Activated naive CD8-positive, alpha-beta T cell treated with anti-CD3 and anti-CD28 coated beads, Interleukin-2, amount 50 U/mL, for 24 hours (primary cell): Measurements from ENCODE around the gene PHACTR3.

Source experiments
- ATAC-seq: fragments of 150-1000 bp; cut with Tn5 transposase; one replicate; pipeline ENCODE4 v1.10.0; 2021
- DNase-seq: peaks from one replicate; pipeline ENCODE4 v3.0.0; 2021
- H3K27ac Mint-ChIP-seq: one replicate; pipeline ENCODE4 v1.8.0; 2021; ENCODE audit warnings: mild to moderate bottlenecking, mixed read lengths
- H3K27me3 Mint-ChIP-seq: one replicate; pipeline ENCODE4 v1.8.0; 2021; ENCODE audit warnings: mixed read lengths
- H3K36me3 Mint-ChIP-seq: one replicate; pipeline ENCODE4 v1.8.0; 2021; ENCODE audit warnings: low read depth, mixed read lengths
- H3K4me1 Mint-ChIP-seq: one replicate; pipeline ENCODE4 v1.8.0; 2021; ENCODE audit warnings: mixed read lengths
- H3K4me3 Mint-ChIP-seq: one replicate; pipeline ENCODE4 v1.8.0; 2021; ENCODE audit warnings: mild to moderate bottlenecking, moderate library complexity, mixed read lengths
- H3K9me3 Mint-ChIP-seq: one replicate; pipeline ENCODE4 v1.8.0; 2021; ENCODE audit warnings: mixed read lengths

Gene PHACTR3

DNA sequence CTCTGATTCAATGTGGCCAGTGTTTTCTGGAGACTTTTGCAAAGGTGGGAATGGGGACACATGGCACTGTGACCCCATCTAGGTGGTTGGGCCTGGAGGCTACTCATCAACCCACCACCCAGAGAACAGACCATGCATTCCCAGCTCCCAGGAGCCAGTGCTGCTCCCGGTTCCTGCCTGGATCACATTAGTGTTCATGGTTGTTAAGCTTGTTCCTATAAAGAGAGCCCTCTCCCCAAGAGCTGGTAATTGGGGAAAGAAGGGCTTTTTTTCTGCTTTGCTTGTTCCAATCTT, 102.0 kb downstream of the PHACTR3 start:
- H3K4me3 Mint-ChIP-seq: no peak overlapping the region
- H3K36me3 Mint-ChIP-seq: no peaks in the 10 kb centered on the region
- peaks cover 4% of the 10 kb centered on the region for H3K9me3 Mint-ChIP-seq
- DNase-seq: no peak
- ATAC-seq: no peak
- H3K27ac Mint-ChIP-seq: no peak overlapping the region
- H3K27me3 Mint-ChIP-seq: no peaks in the 10 kb centered on the region
- H3K4me1 Mint-ChIP-seq: no peaks in the 10 kb centered on the region

DNA sequence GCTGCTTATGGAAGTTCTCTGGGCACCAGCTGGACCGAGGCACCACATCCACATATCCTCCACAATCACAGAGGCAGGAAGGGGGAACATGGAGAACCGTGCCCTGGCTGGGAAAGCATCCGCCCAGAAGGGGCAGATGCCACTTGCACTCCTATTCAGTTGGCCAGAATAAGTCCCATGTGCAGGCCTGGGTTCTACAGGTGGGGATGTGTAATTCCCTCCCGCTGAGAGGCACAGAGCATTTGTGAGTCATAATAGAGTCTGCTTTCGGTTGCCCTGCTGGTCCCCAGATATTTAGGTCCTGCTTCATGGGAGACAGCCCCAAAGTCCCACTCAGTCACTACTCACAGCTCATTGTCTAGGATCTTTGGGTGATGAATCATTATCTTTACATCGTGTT, 104.0 kb downstream of the PHACTR3 start:
- DNase-seq (no peak), ATAC-seq (no peak)
- Mint-ChIP-seq H3K9me3 (peaks cover 15% of the 10 kb centered on the region), H3K27ac (no peak overlapping the region), H3K4me1 (no peaks in the 10 kb centered on the region), H3K36me3 (no peaks in the 10 kb centered on the region), H3K27me3 (no peaks in the 10 kb centered on the region), H3K4me3 (no peak overlapping the region)

DNA sequence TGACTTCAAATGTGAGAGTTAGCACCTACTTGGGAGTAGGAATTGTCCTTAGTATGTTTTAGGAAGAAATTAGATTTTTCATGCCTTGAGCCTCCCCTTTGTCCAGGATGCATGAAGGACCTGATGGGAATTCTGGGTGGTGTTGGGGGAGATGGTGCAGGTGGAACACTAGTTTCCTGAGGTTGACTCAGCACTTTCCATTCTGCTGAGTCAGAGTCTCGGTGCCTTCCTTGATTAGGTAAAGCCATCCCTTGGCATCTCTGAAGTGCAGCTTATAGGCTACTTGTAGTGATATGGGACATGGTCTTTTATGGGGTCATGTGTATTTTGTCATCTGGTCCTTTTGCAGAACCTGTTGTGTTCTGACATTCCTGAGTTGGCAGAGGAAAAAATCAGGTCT, 105.3 kb downstream of the PHACTR3 start:
- no peak for ATAC-seq
- no peak for DNase-seq
- no peaks in the 10 kb centered on the region for H3K36me3 Mint-ChIP-seq
- H3K27ac Mint-ChIP-seq: no peak overlapping the region
- no peaks in the 10 kb centered on the region for H3K4me1 Mint-ChIP-seq
- H3K4me3 Mint-ChIP-seq: no peak overlapping the region
- no peaks in the 10 kb centered on the region for H3K27me3 Mint-ChIP-seq
- H3K9me3 Mint-ChIP-seq: peaks cover 21% of the 10 kb centered on the region

GRCh38 chr20:59718071-59718470, 113.7 kb downstream of the PHACTR3 start:
- H3K9me3 Mint-ChIP-seq: peaks cover 8% of the 10 kb centered on the region
- no peak overlapping the region for H3K4me3 Mint-ChIP-seq
- no peak for ATAC-seq
- no peaks in the 10 kb centered on the region for H3K36me3 Mint-ChIP-seq
- no peaks in the 10 kb centered on the region for H3K4me1 Mint-ChIP-seq
- H3K27me3 Mint-ChIP-seq: peaks cover 5% of the 10 kb centered on the region
- H3K27ac Mint-ChIP-seq: no peak overlapping the region
- no peak for DNase-seq

GRCh38 chr20:59718751-59719150, 114.4 kb downstream of the PHACTR3 start:
- ATAC-seq: no peak
- Mint-ChIP-seq H3K27me3 (peaks cover 5% of the 10 kb centered on the region), H3K36me3 (no peaks in the 10 kb centered on the region), H3K4me1 (no peaks in the 10 kb centered on the region), H3K9me3 (peaks cover 1% of the 10 kb centered on the region), H3K27ac (no peak overlapping the region), H3K4me3 (no peak overlapping the region)
- DNase-seq: no peak

- H3K4me1 Mint-ChIP-seq: no peaks in the 10 kb centered on the region
- DNase-seq (no peak), ATAC-seq (no peak)
- H3K27me3 Mint-ChIP-seq: peaks cover 5% of the 10 kb centered on the region
- H3K36me3 Mint-ChIP-seq: no peaks in the 10 kb centered on the region
- no peak overlapping the region for H3K4me3 Mint-ChIP-seq
- H3K27ac Mint-ChIP-seq: no peak overlapping the region
- H3K9me3 Mint-ChIP-seq: no peaks in the 10 kb centered on the region
Observed at GRCh38 chr20:59720013-59720412, 115.7 kb downstream of the PHACTR3 start.

DNA sequence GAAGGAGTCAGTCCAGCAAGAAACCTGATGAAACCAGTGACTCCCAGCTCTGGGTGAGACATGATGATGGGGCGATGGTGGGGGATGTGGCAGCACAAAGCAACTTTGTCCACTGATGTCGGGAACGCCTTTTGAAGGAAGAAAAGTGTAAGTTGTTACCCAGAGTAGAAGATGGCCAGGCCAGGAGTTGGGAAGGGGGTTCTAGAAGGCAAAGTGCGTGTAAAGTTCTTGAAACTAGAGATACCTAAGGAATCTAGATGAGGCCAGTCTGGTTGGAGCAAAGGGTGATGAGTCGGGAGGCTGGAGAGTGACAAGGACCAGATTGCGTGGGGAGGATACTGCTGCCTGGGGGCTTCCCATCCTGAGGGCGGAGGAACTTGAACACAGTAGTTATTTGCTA, 117.0 kb downstream of the PHACTR3 start:
- H3K9me3 Mint-ChIP-seq: no peaks in the 10 kb centered on the region
- no peaks in the 10 kb centered on the region for H3K4me1 Mint-ChIP-seq
- no peak overlapping the region for H3K27ac Mint-ChIP-seq
- no peak for DNase-seq
- ATAC-seq: no peak
- H3K27me3 Mint-ChIP-seq: peaks cover 4% of the 10 kb centered on the region
- no peaks in the 10 kb centered on the region for H3K36me3 Mint-ChIP-seq
- H3K4me3 Mint-ChIP-seq: no peak overlapping the region

DNA sequence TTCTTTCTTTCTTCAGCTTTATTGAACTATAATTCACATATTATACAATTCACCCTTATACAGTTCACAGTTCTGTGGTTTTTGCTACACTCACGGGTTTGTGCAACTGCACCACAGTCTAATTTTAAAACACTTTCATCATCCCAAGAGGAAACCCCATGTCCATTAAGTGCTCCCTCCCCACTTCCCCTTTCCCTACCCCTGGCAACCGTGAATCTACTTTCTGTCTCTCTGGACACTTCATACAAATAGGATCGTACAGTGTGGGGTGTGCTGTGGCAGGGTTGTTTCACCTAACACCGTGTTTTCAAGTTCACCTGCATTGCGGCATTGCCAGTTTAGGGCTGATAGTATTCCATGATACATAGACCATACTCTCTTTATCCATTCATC, 118.8 kb downstream of the PHACTR3 start:
- Mint-ChIP-seq H3K4me1 (no peaks in the 10 kb centered on the region), H3K27me3 (no peaks in the 10 kb centered on the region), H3K27ac (no peak overlapping the region), H3K36me3 (no peaks in the 10 kb centered on the region), H3K9me3 (no peaks in the 10 kb centered on the region), H3K4me3 (no peak overlapping the region)
- ATAC-seq: no peak
- no peak for DNase-seq

GRCh38 chr20:59723607-59724456, 119.5 kb downstream of the PHACTR3 start:
- no peak overlapping the region for H3K4me3 Mint-ChIP-seq
- no peak overlapping the region for H3K27ac Mint-ChIP-seq
- ATAC-seq (no peak), DNase-seq (no peak)
- no peaks in the 10 kb centered on the region for H3K36me3 Mint-ChIP-seq
- H3K4me1 Mint-ChIP-seq: no peaks in the 10 kb centered on the region
- no peaks in the 10 kb centered on the region for H3K9me3 Mint-ChIP-seq
- H3K27me3 Mint-ChIP-seq: no peaks in the 10 kb centered on the region

DNA sequence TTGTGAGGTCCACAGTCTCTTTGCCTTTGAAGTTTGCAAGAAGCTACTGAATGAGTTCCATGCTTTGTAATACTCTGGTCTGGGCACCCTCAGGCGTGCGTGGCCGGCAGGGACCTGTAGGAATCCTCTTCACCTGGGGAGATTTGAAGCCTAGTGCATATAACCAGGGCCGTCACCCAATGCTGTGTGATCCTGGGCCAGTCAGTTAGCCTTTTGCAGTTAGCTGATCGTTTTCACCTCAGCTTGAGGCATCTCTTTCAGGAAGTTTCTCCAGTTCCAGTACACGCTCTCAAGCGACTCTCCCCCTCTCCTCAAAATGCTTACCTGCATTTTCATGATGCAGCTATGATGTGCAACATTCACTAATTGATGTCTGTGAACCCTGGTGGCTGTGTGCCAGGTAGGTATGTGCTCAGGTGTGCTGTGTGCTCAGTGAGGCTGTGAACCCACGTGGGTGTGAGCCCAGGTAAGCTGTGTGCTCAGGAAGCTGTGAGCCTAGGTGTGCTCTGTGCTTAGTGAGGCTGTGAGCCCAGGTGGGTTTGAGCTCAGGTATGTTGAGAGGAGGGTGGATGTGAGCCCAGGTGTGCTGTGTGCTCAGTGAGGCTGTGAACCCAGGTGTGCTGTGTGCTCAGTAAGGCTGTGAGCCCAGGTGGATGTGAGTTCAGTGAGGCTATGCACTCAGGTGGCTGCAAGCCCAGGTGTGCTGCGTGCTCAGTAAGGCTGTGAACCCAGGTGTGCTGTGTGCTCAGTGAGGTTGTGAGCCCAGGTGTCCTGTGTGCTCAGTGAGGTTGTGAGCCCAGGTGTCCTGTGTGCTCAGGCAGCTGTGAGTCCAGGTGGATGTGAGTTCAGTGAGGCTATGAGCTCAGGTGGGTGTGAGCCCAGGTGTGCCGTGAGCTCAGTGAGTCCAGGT, 120.4 kb downstream of the PHACTR3 start:
- Mint-ChIP-seq H3K27me3 (no peaks in the 10 kb centered on the region), H3K36me3 (no peaks in the 10 kb centered on the region), H3K4me1 (no peaks in the 10 kb centered on the region), H3K9me3 (no peaks in the 10 kb centered on the region), H3K4me3 (no peak overlapping the region), H3K27ac (no peak overlapping the region)
- ATAC-seq (no peak), DNase-seq (no peak)

GRCh38 chr20:59725476-59726280, 121.3 kb downstream of the PHACTR3 start:
- H3K27me3 Mint-ChIP-seq: no peaks in the 10 kb centered on the region
- H3K27ac Mint-ChIP-seq: no peak overlapping the region
- no peaks in the 10 kb centered on the region for H3K4me1 Mint-ChIP-seq
- no peaks in the 10 kb centered on the region for H3K36me3 Mint-ChIP-seq
- no peak overlapping the region for H3K4me3 Mint-ChIP-seq
- DNase-seq: no peak
- no peak for ATAC-seq
- H3K9me3 Mint-ChIP-seq: no peaks in the 10 kb centered on the region

DNA sequence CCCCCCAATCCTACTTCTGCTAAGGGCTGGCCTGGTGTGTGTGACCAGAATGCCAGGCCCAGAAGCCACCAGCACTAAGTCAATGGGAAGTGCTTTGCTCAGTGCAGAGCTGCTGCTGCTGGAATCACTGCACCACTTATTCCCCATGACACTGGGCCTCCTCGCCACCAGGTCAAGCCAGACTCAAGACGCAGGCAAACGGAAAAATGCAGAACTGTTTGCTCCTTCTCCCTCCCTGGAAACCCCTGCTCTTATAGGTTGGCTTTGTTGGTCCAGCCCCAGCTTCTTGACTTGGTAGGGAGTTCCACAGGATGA, 121.9 kb downstream of the PHACTR3 start:
- Mint-ChIP-seq H3K27me3 (no peaks in the 10 kb centered on the region), H3K4me3 (no peak overlapping the region), H3K27ac (no peak overlapping the region), H3K4me1 (no peaks in the 10 kb centered on the region), H3K36me3 (no peaks in the 10 kb centered on the region), H3K9me3 (no peaks in the 10 kb centered on the region)
- DNase-seq (no peak), ATAC-seq (no peak)

- no peak overlapping the region for H3K27ac Mint-ChIP-seq
Observed at GRCh38 chr20:59728722-59729430, 124.5 kb downstream of the PHACTR3 start.

GRCh38 chr20:59729506-59729905, 125.2 kb downstream of the PHACTR3 start:
- H3K9me3 Mint-ChIP-seq: no peaks in the 10 kb centered on the region
- no peak overlapping the region for H3K27ac Mint-ChIP-seq
- H3K4me3 Mint-ChIP-seq: no peak overlapping the region
- no peak for ATAC-seq
- DNase-seq: no peak
- H3K27me3 Mint-ChIP-seq: no peaks in the 10 kb centered on the region
- H3K36me3 Mint-ChIP-seq: no peaks in the 10 kb centered on the region
- H3K4me1 Mint-ChIP-seq: no peaks in the 10 kb centered on the region

More at GRCh38 chr20:59728722-59729430, 124.5 kb downstream of the PHACTR3 start:
- DNase-seq (no peak), ATAC-seq (no peak)
- Mint-ChIP-seq H3K36me3 (no peaks in the 10 kb centered on the region), H3K9me3 (no peaks in the 10 kb centered on the region), H3K27me3 (no peaks in the 10 kb centered on the region), H3K4me1 (no peaks in the 10 kb centered on the region), H3K4me3 (no peak overlapping the region)
